ENCODE data around the gene MOB3C. TPM values are rescaled to one million over a fixed set of nuclear protein-coding genes. Genes with fewer than 3 reads are reported as not detected.

Gene MOB3C
- polyA plus RNA-seq, 1 donor from 2014 or later, result 0.41 TPM

DNA sequence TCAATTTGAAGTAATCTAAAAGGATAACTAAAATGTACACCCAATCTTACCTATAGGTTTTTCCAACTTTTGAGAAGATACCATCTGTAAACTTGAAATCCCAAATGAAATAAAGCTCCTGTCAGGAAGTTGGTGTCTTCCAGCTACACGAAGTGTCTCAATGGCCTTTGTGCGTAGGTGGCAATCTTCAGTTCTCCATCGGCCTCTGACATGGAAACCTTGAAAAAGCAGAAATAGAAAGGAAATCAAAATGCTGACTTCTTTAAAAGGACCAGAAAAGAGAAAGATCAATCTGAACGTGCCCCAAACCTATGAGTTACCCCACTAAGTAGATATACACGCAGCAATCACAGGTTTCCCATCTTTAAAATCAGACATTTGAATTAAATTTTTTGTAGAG lies 22.5 kb downstream of the MOB3C start:
- H3K9me2 ChIP-seq (ENCODE audit: insufficient read depth, low read length), result no peaks in the 10 kb centered on the region
- no peaks in the 10 kb centered on the region for H3K9me3 ChIP-seq (ENCODE audit: low read length)
- H3K27ac ChIP-seq (ENCODE audit: low read length), result no peak overlapping the region
- no peak overlapping the region for H2AFZ ChIP-seq (ENCODE audit: low read depth, low read length)
- H3K36me3 ChIP-seq (ENCODE audit: insufficient read depth, low read length), result no peaks in the 10 kb centered on the region
- no peaks in the 10 kb centered on the region for H3K79me2 ChIP-seq (replicated peaks; ENCODE audit: insufficient read depth, low read length)
- H3K27me3 ChIP-seq (ENCODE audit: insufficient read depth, low read depth, low read length), result no peaks in the 10 kb centered on the region
- no peak overlapping the region for H3K4me2 ChIP-seq (ENCODE audit: low read length)
- H3F3A ChIP-seq (ENCODE audit: insufficient read depth, low read length, poor library complexity, severe bottlenecking), result no peaks in the 10 kb centered on the region
- H4K20me1 ChIP-seq (ENCODE audit: insufficient read depth), result no peaks in the 10 kb centered on the region
- H3K9ac ChIP-seq (ENCODE audit: low read length), result no peak overlapping the region
- no peak for TF ChIP-seq RAD21 (conservative IDR thresholded peaks at IDR 0.05)
- TF ChIP-seq SMC3 (conservative IDR thresholded peaks at IDR 0.05; ENCODE audit: poor library complexity), result no peak
- H3K4me3 ChIP-seq (ENCODE audit: low read length), result no peak overlapping the region

DNA sequence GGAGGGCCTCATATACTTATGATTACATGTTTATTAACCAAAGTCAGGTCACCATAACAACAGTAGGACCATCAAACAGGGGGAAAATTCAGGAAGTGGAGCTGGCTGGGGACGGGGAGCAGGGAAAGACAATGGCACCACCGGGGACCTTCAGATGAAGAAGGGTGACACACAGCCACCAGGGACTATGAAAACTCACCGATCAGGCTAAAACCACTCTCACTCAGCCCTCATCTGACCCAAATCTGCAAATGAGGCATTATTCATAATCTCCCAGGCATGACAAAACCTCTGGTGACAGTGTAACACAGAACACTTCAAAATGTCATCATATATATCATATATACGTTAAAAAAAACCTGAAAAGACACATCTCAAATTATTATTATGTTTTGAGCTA lies 23.8 kb downstream of the MOB3C start:
- no peak overlapping the region for H3K4me3 ChIP-seq (ENCODE audit: low read length)
- no peaks in the 10 kb centered on the region for H3K79me2 ChIP-seq (replicated peaks; ENCODE audit: insufficient read depth, low read length)
- H3K9me3 ChIP-seq (ENCODE audit: low read length), result no peaks in the 10 kb centered on the region
- H4K20me1 ChIP-seq (ENCODE audit: insufficient read depth), result no peaks in the 10 kb centered on the region
- no peaks in the 10 kb centered on the region for H3K27me3 ChIP-seq (ENCODE audit: insufficient read depth, low read depth, low read length)
- no peak overlapping the region for H3K27ac ChIP-seq (ENCODE audit: low read length)
- H3K9me2 ChIP-seq (ENCODE audit: insufficient read depth, low read length), result no peaks in the 10 kb centered on the region
- H3K4me2 ChIP-seq (ENCODE audit: low read length), result no peak overlapping the region
- no peak overlapping the region for H3K9ac ChIP-seq (ENCODE audit: low read length)
- no peaks in the 10 kb centered on the region for H3K36me3 ChIP-seq (ENCODE audit: insufficient read depth, low read length)
- no peak overlapping the region for H2AFZ ChIP-seq (ENCODE audit: low read depth, low read length)
- H3F3A ChIP-seq (ENCODE audit: insufficient read depth, low read length, poor library complexity, severe bottlenecking), result no peaks in the 10 kb centered on the region
- TF ChIP-seq, protein P1, sequence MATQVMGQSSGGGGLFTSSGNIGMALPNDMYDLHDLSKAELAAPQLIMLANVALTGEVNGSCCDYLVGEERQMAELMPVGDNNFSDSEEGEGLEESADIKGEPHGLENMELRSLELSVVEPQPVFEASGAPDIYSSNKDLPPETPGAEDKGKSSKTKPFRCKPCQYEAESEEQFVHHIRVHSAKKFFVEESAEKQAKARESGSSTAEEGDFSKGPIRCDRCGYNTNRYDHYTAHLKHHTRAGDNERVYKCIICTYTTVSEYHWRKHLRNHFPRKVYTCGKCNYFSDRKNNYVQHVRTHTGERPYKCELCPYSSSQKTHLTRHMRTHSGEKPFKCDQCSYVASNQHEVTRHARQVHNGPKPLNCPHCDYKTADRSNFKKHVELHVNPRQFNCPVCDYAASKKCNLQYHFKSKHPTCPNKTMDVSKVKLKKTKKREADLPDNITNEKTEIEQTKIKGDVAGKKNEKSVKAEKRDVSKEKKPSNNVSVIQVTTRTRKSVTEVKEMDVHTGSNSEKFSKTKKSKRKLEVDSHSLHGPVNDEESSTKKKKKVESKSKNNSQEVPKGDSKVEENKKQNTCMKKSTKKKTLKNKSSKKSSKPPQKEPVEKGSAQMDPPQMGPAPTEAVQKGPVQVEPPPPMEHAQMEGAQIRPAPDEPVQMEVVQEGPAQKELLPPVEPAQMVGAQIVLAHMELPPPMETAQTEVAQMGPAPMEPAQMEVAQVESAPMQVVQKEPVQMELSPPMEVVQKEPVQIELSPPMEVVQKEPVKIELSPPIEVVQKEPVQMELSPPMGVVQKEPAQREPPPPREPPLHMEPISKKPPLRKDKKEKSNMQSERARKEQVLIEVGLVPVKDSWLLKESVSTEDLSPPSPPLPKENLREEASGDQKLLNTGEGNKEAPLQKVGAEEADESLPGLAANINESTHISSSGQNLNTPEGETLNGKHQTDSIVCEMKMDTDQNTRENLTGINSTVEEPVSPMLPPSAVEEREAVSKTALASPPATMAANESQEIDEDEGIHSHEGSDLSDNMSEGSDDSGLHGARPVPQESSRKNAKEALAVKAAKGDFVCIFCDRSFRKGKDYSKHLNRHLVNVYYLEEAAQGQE (IDR thresholded peaks at IDR 0.05; ENCODE audit: borderline replicate concordance), result no peak
- no peak for TF ChIP-seq MXI1 (conservative IDR thresholded peaks at IDR 0.05; ENCODE audit: poor library complexity, severe bottlenecking)
- TF ChIP-seq TAF1 (IDR thresholded peaks at IDR 0.05; ENCODE audit: low read depth), result no peak
- no peak for TF ChIP-seq EZH2 (IDR thresholded peaks at IDR 0.05; ENCODE audit: borderline replicate concordance, insufficient read depth, low read length, poor library complexity, severe bottlenecking)
- TF ChIP-seq, protein P2, sequence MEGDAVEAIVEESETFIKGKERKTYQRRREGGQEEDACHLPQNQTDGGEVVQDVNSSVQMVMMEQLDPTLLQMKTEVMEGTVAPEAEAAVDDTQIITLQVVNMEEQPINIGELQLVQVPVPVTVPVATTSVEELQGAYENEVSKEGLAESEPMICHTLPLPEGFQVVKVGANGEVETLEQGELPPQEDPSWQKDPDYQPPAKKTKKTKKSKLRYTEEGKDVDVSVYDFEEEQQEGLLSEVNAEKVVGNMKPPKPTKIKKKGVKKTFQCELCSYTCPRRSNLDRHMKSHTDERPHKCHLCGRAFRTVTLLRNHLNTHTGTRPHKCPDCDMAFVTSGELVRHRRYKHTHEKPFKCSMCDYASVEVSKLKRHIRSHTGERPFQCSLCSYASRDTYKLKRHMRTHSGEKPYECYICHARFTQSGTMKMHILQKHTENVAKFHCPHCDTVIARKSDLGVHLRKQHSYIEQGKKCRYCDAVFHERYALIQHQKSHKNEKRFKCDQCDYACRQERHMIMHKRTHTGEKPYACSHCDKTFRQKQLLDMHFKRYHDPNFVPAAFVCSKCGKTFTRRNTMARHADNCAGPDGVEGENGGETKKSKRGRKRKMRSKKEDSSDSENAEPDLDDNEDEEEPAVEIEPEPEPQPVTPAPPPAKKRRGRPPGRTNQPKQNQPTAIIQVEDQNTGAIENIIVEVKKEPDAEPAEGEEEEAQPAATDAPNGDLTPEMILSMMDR (IDR thresholded peaks at IDR 0.05; ENCODE audit: poor library complexity, severe bottlenecking), result no peak
- TF ChIP-seq EP300 (conservative IDR thresholded peaks at IDR 0.05; ENCODE audit: poor library complexity, severe bottlenecking), result no peak
- TF ChIP-seq RAD21 (conservative IDR thresholded peaks at IDR 0.05), result no peak
- no peak for TF ChIP-seq POLR2AphosphoS5 (IDR thresholded peaks at IDR 0.05)
- TF ChIP-seq SMC3 (conservative IDR thresholded peaks at IDR 0.05; ENCODE audit: poor library complexity), result no peak

DNA sequence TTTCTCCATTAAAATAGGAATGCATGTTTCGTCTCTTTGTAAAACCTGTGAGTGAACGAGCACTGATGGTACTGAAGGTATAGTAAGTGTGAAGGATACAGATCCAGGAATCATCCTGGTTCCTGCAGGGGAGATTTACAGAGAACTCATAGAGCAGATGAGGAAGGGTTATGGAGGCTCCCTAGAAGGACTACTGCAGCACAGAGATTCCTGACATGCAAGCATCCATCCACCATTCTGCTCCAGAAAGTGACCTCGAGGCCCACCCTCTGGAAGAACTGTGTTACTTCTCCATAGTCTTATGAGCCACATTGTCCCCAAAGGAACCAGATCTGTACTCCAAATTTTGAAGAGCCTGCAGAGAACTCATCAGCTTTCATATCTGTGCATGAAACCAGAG lies 27.1 kb downstream of the MOB3C start:
- TF ChIP-seq SMC3 (conservative IDR thresholded peaks at IDR 0.05; ENCODE audit: poor library complexity) (no peak), TAF1 (IDR thresholded peaks at IDR 0.05; ENCODE audit: low read depth) (no peak), RAD21 (conservative IDR thresholded peaks at IDR 0.05) (no peak)
- Histone ChIP-seq H4K20me1 (ENCODE audit: insufficient read depth) (no peaks in the 10 kb centered on the region), H3K36me3 (ENCODE audit: insufficient read depth, low read length) (no peaks in the 10 kb centered on the region), H3K9me3 (ENCODE audit: low read length) (no peaks in the 10 kb centered on the region), H3K27me3 (ENCODE audit: insufficient read depth, low read depth, low read length) (no peaks in the 10 kb centered on the region), H3K9ac (ENCODE audit: low read length) (no peak overlapping the region), H3K4me2 (ENCODE audit: low read length) (no peak overlapping the region), H3K79me2 (replicated peaks; ENCODE audit: insufficient read depth, low read length) (no peaks in the 10 kb centered on the region), H3K9me2 (ENCODE audit: insufficient read depth, low read length) (no peaks in the 10 kb centered on the region), H3F3A (ENCODE audit: insufficient read depth, low read length, poor library complexity, severe bottlenecking) (no peaks in the 10 kb centered on the region), H2AFZ (ENCODE audit: low read depth, low read length) (no peak overlapping the region), H3K4me3 (ENCODE audit: low read length) (no peak overlapping the region), H3K27ac (ENCODE audit: low read length) (no peak overlapping the region)

Measured in neural cell (in vitro differentiated cells).